ENCODE data around the gene NAA80.

The NAA80 gene

DNA sequence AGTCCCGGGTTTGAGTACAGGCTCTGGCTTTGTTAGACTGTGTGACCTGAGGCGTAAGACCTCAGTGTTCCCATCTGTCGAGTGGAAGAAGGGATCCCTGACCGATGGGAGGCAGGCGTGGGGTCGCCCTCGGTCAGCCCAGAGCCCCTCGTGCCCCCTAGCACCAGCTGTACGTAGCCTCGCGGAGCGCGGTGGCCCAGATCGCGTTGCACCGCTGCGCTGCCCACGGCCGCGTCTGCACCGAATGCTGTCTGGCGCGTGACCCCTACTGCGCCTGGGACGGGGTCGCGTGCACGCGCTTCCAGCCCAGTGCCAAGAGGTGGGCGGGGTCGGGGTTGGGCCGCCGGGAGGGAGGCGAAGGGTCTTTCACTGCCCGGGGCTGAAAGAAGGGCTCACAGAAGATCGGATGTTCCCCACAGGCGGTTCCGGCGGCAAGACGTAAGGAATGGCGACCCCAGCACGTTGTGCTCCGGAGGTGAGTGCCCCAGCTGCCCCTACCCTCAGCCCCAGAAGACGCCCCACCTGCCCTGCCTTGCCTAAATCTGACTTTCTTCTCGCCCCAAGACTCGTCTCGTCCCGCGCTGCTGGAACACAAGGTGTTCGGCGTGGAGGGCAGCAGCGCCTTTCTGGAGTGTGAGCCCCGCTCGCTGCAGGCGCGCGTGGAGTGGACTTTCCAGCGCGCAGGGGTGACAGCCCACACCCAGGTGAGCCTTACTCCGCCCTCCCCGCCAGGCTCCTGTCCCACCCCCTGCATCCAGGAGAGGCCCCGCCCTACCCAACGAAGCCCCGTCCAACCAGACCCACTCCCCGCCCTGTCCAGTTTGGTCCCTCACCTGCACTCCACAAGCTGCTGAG lies 23.8 kb downstream of the NAA80 start:
- Histone ChIP-seq H3K27me3 (ENCODE audit: low read depth, low read length) (peaks cover 4% of the 10 kb centered on the region; the same call in 1 of the 2 replicates), H3K36me3 (replicated peaks; ENCODE audit: low read depth, low read length) (no peaks in the 10 kb centered on the region), H3K4me2 (ENCODE audit: low read length) (no peak overlapping the region), H3K9me3 (ENCODE audit: insufficient read depth, low read length) (no peaks in the 10 kb centered on the region), H3K4me1 (ENCODE audit: low read length) (peaks cover 9% of the 10 kb centered on the region; the same call in 1 of the 2 replicates), H3K4me3 (ENCODE audit: low read length) (no peak overlapping the region), H3K79me2 (ENCODE audit: low read length) (no peaks in the 10 kb centered on the region), H3K9ac (ENCODE audit: low read length) (no peak overlapping the region), H2AFZ (ENCODE audit: low read depth, low read length) (no peak overlapping the region), H4K20me1 (ENCODE audit: insufficient read depth, low read length) (no peaks in the 10 kb centered on the region), H3K27ac (ENCODE audit: low read length) (no peak overlapping the region)
- TF ChIP-seq CTCF (IDR thresholded peaks at IDR 0.05; ENCODE audit: low read depth, low read length) (no peak), EZH2phosphoT487 (IDR thresholded peaks at IDR 0.05; ENCODE audit: low read depth) (no peak)

- no peaks in the 10 kb centered on the region for H4K20me1 ChIP-seq (ENCODE audit: insufficient read depth, low read length)
- no peak overlapping the region for H3K4me3 ChIP-seq (ENCODE audit: low read length)
- H3K79me2 ChIP-seq (ENCODE audit: low read length) = no peaks in the 10 kb centered on the region
- H3K27ac ChIP-seq (ENCODE audit: low read length) = no peak overlapping the region
- peaks cover 9% of the 10 kb centered on the region; the same call in 1 of the 2 replicates for H3K4me1 ChIP-seq (ENCODE audit: low read length)
- peak overlapping the region; percentile 53 for H3K4me2 ChIP-seq (ENCODE audit: low read length)
- H3K27me3 ChIP-seq (ENCODE audit: low read depth, low read length) = peaks cover 4% of the 10 kb centered on the region; the same call in 1 of the 2 replicates
- H3K9ac ChIP-seq (ENCODE audit: low read length) = no peak overlapping the region
- H2AFZ ChIP-seq (ENCODE audit: low read depth, low read length) = no peak overlapping the region
- H3K36me3 ChIP-seq (replicated peaks; ENCODE audit: low read depth, low read length) = no peaks in the 10 kb centered on the region
- TF ChIP-seq EZH2phosphoT487 (IDR thresholded peaks at IDR 0.05; ENCODE audit: low read depth) (no peak), CTCF (IDR thresholded peaks at IDR 0.05; ENCODE audit: low read depth, low read length) (peak; percentile 95)
- no peaks in the 10 kb centered on the region for H3K9me3 ChIP-seq (ENCODE audit: insufficient read depth, low read length)
These were observed 24.7 kb downstream of the NAA80 start for GRCh38 chr3:50274371-50275104.

DNA sequence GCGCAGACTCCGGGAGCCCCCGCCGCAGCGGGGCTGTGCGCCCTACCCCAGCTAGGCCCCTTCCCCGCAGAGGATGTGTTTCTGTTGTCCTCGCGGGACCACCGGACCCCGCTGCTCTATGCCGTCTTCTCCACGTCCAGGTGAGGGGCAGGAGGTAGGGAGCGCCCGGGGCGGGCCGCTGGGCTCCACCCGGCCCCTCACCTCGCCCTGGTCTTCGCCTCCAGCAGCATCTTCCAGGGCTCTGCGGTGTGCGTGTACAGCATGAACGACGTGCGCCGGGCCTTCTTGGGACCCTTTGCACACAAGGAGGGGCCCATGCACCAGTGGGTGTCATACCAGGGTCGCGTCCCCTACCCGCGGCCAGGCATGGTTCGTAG lies 25.5 kb downstream of the NAA80 start:
- H3K36me3 ChIP-seq (replicated peaks; ENCODE audit: low read depth, low read length) = no peaks in the 10 kb centered on the region
- peaks cover 6% of the 10 kb centered on the region; the same call in 1 of the 2 replicates for H3K27me3 ChIP-seq (ENCODE audit: low read depth, low read length)
- peak overlapping the region; percentile 75; the same call in 1 of the 2 replicates for H3K4me3 ChIP-seq (ENCODE audit: low read length)
- H3K4me2 ChIP-seq (ENCODE audit: low read length) = peak overlapping the region; percentile 95
- no peaks in the 10 kb centered on the region for H3K79me2 ChIP-seq (ENCODE audit: low read length)
- H3K9me3 ChIP-seq (ENCODE audit: insufficient read depth, low read length) = no peaks in the 10 kb centered on the region
- no peak overlapping the region for H3K27ac ChIP-seq (ENCODE audit: low read length)
- TF ChIP-seq CTCF (IDR thresholded peaks at IDR 0.05; ENCODE audit: low read depth, low read length) = no peak
- no peak for TF ChIP-seq EZH2phosphoT487 (IDR thresholded peaks at IDR 0.05; ENCODE audit: low read depth)
- H3K9ac ChIP-seq (ENCODE audit: low read length) = no peak overlapping the region; the same call in 1 of the 2 replicates
- H3K4me1 ChIP-seq (ENCODE audit: low read length) = peaks cover 9% of the 10 kb centered on the region; the same call in 1 of the 2 replicates
- no peak overlapping the region for H2AFZ ChIP-seq (ENCODE audit: low read depth, low read length)
- H4K20me1 ChIP-seq (ENCODE audit: insufficient read depth, low read length) = no peaks in the 10 kb centered on the region

Data from OCI-LY3 (cell line).